ENCODE measurements around the gene SATB1.

DNA sequence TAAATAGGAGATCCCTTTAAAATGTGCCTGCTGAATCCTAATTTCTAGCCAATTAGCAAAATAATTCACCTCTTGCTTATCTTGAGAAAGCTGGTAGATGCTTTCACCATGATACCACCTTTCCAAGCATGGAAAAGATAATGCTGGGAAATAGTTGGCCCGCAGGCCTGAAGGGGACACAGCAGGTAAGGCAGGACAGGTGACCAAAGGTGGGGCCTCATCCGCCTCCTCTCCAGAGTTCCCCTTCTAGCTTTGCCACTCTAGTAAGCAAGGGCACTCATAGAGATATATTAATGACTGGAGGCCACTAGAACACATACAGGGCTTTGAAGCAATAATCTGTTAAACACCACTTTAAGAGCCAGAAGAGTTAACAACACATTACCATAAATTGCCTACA lies 45.5 kb downstream of the SATB1 start:
- TF ChIP-seq POLR2A (IDR thresholded peaks at IDR 0.05; ENCODE audit: extremely low read depth, insufficient read length), result no peak
- TF ChIP-seq CTCF (IDR thresholded peaks at IDR 0.05; ENCODE audit: low read depth, low read length), result no peak
- no peak for TF ChIP-seq MYC (IDR thresholded peaks at IDR 0.05; ENCODE audit: low read depth, low read length)
- no peak for TF ChIP-seq MAX (IDR thresholded peaks at IDR 0.05; ENCODE audit: low read depth, low read length)

Data from NB4 (cell line).